Measurements from ENCODE around the gene CNRIP1.

The CNRIP1 gene

DNA sequence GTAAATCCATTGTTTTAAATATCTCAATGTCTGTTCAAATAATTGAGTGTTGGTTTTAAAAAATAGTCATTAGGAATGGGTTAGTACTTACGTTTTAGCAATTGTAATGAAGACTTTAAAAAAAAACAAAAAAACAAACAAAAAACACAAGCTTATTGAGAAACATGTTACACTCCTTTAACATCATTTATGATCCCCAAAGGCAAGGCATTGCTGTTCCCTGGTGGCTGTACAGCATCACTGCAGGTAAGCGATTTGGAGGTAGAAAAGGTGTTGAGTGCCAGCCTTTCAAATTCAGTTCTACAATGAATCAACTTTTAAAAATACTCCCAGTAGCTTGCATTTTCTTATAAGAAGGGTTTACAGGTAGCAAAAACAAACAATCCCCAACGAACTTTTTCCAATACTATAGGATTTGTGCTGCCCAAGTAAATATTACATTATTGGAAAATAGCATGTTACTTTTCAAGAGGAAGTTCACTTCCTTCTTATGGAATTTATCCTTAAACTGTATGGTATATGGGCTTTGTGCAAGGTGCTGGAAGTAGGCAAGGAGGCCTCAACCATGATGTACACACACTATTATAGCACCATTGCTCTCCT lies 27.5 kb downstream of the CNRIP1 start:
- DNase-seq (ENCODE audit: low spot score): no peak

- DNase-seq (ENCODE audit: low spot score): no peak
Observed at GRCh38 chr2:68291314-68291713, 28.4 kb downstream of the CNRIP1 start.

- DNase-seq (ENCODE audit: low spot score): no peak
Observed at GRCh38 chr2:68290901-68291300, 28.8 kb downstream of the CNRIP1 start.

GRCh38 chr2:68287580-68288441 lies 31.9 kb downstream of the CNRIP1 start:
- DNase-seq (ENCODE audit: low spot score): no peak

- DNase-seq (ENCODE audit: low spot score): no peak
Observed at GRCh38 chr2:68284896-68285295, 34.9 kb downstream of the CNRIP1 start.

GRCh38 chr2:68283419-68283812 lies 36.3 kb downstream of the CNRIP1 start:
- DNase-seq (ENCODE audit: low spot score): no peak

DNA sequence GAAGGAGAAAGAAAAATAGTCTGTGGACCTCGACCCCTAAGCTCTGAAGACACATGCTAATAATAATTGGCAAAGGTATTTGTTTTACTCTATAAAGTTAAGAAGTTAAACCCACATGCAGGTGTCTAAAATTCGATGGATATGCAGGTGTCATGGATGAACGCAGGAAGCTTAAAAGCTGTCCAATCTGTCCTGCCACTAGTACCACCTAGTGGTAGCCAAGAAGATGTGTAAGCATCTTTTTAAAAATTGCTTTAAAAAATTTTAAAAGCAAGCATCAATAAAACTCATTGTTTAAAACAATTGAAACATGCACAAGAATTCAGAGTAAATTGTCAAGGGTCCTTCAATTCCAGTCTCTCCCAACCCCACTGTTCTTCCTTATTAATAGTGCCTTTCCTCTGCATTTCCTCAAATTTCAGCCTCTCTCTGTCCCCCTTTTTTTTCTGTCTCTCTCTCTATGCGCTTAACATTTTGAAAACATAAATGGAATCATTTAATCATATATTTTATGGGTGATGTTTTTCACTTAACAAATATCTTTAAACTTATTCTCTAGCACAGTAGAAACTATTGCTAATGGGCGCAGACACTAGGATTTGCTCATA lies 36.8 kb downstream of the CNRIP1 start:
- DNase-seq (ENCODE audit: low spot score): no peak

- no peak for DNase-seq (ENCODE audit: low spot score)
Observed at GRCh38 chr2:68280796-68281195, 39.0 kb downstream of the CNRIP1 start.

DNA sequence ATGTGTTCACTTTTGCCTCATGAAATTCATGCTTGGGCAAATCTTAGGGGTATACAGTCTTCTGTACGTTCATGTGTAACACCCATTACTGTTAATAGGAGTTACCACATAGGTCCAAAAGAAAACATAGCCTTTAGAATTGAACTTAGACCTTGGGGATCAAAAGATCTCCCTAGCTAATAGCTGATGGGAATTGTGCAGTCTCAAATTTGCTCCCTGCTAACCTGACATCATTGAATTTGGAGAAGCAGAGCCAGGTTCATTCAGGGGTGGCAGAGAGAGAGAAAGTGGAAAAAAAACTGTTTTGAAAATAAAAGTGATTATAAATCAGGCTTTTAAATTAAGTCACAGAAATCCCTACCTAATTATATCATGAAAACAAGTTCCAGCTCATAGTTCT lies 39.4 kb downstream of the CNRIP1 start:
- DNase-seq (ENCODE audit: low spot score): no peak

GRCh38 chr2:68279691-68280090 lies 40.1 kb downstream of the CNRIP1 start:
- DNase-seq (ENCODE audit: low spot score): no peak

GRCh38 chr2:68278169-68278568 lies 41.6 kb downstream of the CNRIP1 start:
- DNase-seq (ENCODE audit: low spot score): no peak

DNA sequence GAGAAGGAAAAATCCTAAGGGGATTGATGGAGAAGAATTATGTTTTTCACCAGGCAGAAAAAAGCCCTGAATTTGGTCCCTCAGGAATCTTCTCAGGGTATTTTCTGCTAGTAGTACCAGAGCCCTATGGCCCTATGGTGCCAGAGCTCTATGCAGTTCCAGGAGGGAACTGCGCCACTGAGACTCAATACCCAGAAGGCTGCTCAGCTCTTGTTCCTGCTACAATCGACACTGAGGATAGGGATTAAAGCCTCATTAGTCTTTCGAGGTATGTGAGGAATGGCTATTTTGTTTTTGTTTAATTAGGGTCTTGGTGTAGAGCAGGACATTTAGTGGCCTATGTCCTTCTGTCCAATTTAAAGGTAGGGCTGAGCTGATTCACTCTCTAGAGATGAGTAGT lies 45.7 kb downstream of the CNRIP1 start:
- no peak for DNase-seq (ENCODE audit: low spot score)

DNA sequence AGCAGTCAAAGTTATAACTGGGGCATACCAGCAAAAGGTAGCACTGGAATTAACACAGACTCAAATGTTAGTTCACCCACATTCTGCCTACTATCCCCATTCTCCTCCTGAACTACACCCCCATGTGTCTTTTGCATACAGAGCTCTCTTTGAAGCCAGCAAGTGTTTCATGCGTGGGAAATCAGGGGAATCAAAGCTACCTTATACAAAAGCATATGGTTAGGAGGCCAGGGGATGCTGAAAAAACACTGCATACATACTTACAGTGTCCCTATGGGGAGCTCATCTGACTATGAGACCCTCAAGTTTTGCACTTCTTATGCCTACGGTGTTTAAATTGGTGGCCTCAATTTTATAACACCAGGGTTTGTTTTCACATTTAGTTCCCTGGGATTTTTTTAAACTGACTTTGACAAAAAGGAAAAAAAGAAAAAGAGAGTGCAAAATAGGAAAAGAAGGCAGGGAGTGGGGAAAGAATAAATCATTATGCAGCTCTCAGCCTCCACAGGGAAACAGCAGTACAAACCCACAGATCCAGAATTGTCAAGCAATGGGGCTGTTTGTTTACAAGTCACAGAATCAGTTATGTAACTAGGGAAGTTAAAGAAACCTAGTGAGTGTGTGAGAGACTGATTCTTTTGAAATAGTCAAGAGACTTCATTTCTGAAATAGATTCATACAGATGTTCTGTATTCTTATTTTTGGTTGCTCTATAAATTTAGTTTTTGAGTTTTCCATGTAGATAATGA lies 47.3 kb downstream of the CNRIP1 start:
- DNase-seq (ENCODE audit: low spot score): no peak

GRCh38 chr2:68266655-68267054 lies 53.1 kb downstream of the CNRIP1 start:
- no peak for DNase-seq (ENCODE audit: low spot score)

- no peak for DNase-seq (ENCODE audit: low spot score)
Observed at GRCh38 chr2:68263632-68264031, 56.1 kb downstream of the CNRIP1 start.

DNA sequence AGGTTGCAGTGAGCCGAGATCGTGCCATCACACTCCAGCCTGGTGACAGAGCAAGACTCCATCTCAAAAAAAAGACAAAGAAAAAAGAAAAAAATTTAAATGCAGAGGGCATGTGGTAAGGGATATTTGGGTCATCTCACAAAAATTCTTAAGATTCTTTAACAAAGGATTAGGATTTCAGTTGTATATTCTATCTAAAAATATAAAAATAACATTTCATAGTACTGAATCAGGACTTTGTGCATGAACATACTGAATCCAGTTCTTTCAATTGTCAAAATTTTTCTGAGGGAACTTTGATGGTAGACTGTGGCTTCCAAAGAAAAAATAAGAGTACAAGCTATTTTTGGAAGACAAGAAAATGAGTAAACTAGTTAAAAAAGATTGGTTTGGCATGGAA lies 60.9 kb downstream of the CNRIP1 start:
- DNase-seq (ENCODE audit: low spot score): no peak

GRCh38 chr2:68256093-68256450 lies 63.7 kb downstream of the CNRIP1 start:
- no peak for DNase-seq (ENCODE audit: low spot score)

DNA sequence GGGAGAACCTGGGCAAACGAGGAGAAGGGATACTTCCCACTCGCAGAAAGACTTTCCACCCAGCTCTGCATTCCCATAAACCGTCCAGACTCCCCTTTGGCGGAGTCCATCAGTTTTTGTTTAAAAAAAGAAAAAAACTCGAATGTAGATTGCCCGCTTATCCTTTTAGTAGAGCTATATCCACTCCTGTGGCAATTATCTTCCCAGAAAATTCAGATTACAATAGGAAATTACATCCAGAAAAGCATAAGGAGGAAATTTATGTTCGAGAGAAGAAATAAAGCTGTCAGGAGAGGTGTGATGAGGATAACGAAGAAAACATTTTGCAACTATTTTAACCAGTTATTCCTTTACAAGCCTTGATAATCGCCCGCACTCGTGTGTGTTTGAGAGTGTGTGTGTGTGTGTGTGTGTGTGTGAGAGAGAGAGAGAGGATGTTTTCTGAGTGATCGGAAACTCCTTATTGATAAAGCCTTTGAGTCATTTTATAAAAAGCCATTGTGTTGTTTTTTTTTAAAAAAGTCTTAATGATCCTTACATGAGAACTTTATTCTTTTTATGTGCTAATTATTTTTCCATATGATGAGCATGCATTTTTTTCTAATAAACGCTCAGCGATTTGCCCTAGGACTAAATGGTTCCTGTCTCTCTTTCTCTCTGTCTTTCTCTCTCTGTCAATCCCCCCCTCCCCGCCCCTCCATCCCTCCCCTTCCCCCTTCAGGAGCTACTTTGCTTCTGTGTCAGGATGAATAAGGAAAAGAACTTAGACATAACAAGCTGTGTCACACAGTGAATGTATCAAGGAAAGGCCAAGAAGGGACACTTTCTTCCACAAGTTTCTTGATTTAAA lies 66.3 kb downstream of the CNRIP1 start:
- no peak for DNase-seq (ENCODE audit: low spot score)

- peak; percentile 98 for DNase-seq (ENCODE audit: low spot score)
Observed at GRCh38 chr2:68252400-68253218, 67.1 kb downstream of the CNRIP1 start, which contains the start of gene PPP3R1. Gene PPP3R1, minus strand, starts transcription at chr2:68252532. Its CDS starts 405 bp downstream, at chr2:68252127.

GRCh38 chr2:68251855-68252399 lies 67.8 kb downstream of the CNRIP1 start:
- peak; percentile 74 for DNase-seq (ENCODE audit: low spot score)
